Stomach (tissue), 9 donors: ENCODE data around the gene VILL. TPM values are rescaled to one million over a fixed set of nuclear protein-coding genes. Genes with fewer than 3 reads are reported as not detected.
A peak's percentile ranks its signal among the peaks of the same experiment; 100 is the strongest.

Experiments used
- DNase-seq, 2 donors: peaks; one replicate each; pipeline versions ENCODE4 v3.0.0 to v3.0.0-alpha.2; 2013 to 2019
- H3K27ac ChIP-seq, 5 donors: fragments of 200-600 bp in 4 of 5; sonication (generic) in 4 of 5; one replicate each; pipeline ENCODE4 v1.5.1; 2013 to 2019; ENCODE audit warnings: mild to moderate bottlenecking in 1 of 5, moderate library complexity in 1 of 5
- H3K27me3 ChIP-seq, 3 donors: fragments of 200-600 bp; sonication (generic); one replicate each; pipeline ENCODE4 v1.5.1; 2017 to 2019; ENCODE audit warnings: mixed run types in 1 of 3
- H3K36me3 ChIP-seq, 4 donors: fragments of 200-600 bp; sonication (generic); 1 replicate in 3 of 4; 2 replicates in 1 of 4; pipeline ENCODE4 v1.5.1; 2016 to 2019
- H3K4me1 ChIP-seq, 4 donors: fragments of 200-600 bp; sonication (generic); one replicate each; pipeline ENCODE4 v1.5.1; 2016 to 2019
- H3K4me3 ChIP-seq, 4 donors: fragments of 200-600 bp; sonication (generic) in 3 of 4; one replicate each; pipeline ENCODE4 v1.5.1; 2016 to 2019; ENCODE audit warnings: mild to moderate bottlenecking in 1 of 4
- H3K9me3 ChIP-seq, 4 donors: fragments of 200-600 bp; sonication (generic); one replicate each; pipeline ENCODE4 v1.5.1; 2016 to 2019
- CTCF ChIP-seq, 7 experiments: fragments of 450-650 bp in 4 of 7; fragments of 200-600 bp in 3 of 7; sonication (generic) in 3 of 7; IDR thresholded peaks; one replicate each; pipeline ENCODE4 v1.5.1; 2016 to 2019; ENCODE audit warnings: antibody characterized with exemption in 7 of 7, control low read depth in 2 of 7, mild to moderate bottlenecking in 1 of 7
- EP300 ChIP-seq: sonication (generic); formaldehyde crosslinking; IDR thresholded peaks from one replicate; pipeline ENCODE4 v1.6.1; 2017; ENCODE audit warnings: antibody characterized with exemption
- POLR2A ChIP-seq, 4 donors: fragments of 450-650 bp; IDR thresholded peaks; one replicate each; pipeline ENCODE4 v1.6.1; 2016; ENCODE audit warnings: antibody characterized with exemption in 4 of 4, control low read depth in 2 of 4, mild to moderate bottlenecking in 1 of 4, moderate library complexity in 1 of 4
- POLR2AphosphoS5 ChIP-seq, 3 donors: sonication (generic); formaldehyde crosslinking; IDR thresholded peaks; one replicate each; pipeline ENCODE4 v1.6.1; 2016; ENCODE audit warnings: antibody characterized with exemption in 3 of 3
- WGBS, 5 donors: extraction: QIAGEN DNeasy Blood & Tissue Kit in 3 of 5; methylation state at CpG; one replicate each; pipeline versions ENCODE4 v1.1.5 to v1.1.7; 2013 to 2018; 5-methylcytosine and 5-hydroxymethylcytosine counted together
- intact Hi-C: fragments of 100-400 bp; cut with DNase I; formaldehyde crosslinking; loops from one replicate; pipeline ENCODE4 v1.15.1; 2023; ENCODE audit warnings: low total_unique reads
- polyA plus RNA-seq, 3 donors: library from polyadenylated mRNA; stranded (reverse); fragments of 200-250 nt; gene quantifications; one replicate each; pipeline ENCODE4 v1.2.3, GENCODE V29; 2013
- total RNA-seq, 5 donors: library from RNA; depleted of rRNA; stranded (reverse); fragments of >200 nt; gene quantifications; one replicate each; pipeline versions ENCODE4 v1.1.0 to v1.2.3, GENCODE V29; 2014 to 2016
- donor health status: healthy with polysubstance abuse.
- donor health status: Bipolar disorder and iron deficiency.
- donor health status: healthy.

Gene VILL
- total and polyA plus RNA-seq, 8 donors, result 24.1 to 202 (median 84.2) TPM

GRCh38 chr3:38022896-38023709 lies 32.5 kb downstream of the VILL start:
- WGBS, 5 donors, result 74 to 84% (median 77%) methylated on average over 6 of the region's 6 CpGs
- H3K4me1 ChIP-seq, result peaks cover 16 to 39% (median 35%) of the 10 kb centered on the region in 4 donors
- peak overlapping the region in 3 of 5 donors; percentile 94 to 97 (median 95) for H3K27ac ChIP-seq
- TF ChIP-seq POLR2AphosphoS5 (IDR thresholded peaks at IDR 0.05) (no peak), POLR2A (IDR thresholded peaks at IDR 0.05) (no peak), CTCF (IDR thresholded peaks at IDR 0.05) (no peak), EP300 (no peak)
- H3K27me3 ChIP-seq, result no peaks in the 10 kb centered on the region
- peaks cover 0 to 23% (median 21%) of the 10 kb centered on the region in 4 donors for H3K36me3 ChIP-seq
- intact Hi-C loops, result no loop called here
- peak overlapping the region in 1 of 4 donors; percentile 70 for H3K4me3 ChIP-seq
- no peak for DNase-seq
- H3K9me3 ChIP-seq, result no peaks in the 10 kb centered on the region

GRCh38 chr3:38026856-38027255 lies 36.3 kb downstream of the VILL start:
- DNase-seq, result no peak
- TF ChIP-seq EP300, result no peak
- no peak for TF ChIP-seq CTCF (IDR thresholded peaks at IDR 0.05)
- TF ChIP-seq POLR2AphosphoS5 (IDR thresholded peaks at IDR 0.05), result no peak
- TF ChIP-seq POLR2A (IDR thresholded peaks at IDR 0.05), result no peak
- Histone ChIP-seq H3K36me3 (no peaks in the 10 kb centered on the region), H3K9me3 (no peaks in the 10 kb centered on the region), H3K27ac (peak overlapping the region in 1 of 5 donors; percentile 95), H3K27me3 (peaks cover 0 to 23% (median 0%) of the 10 kb centered on the region in 3 donors), H3K4me3 (no peak overlapping the region), H3K4me1 (peaks cover 36 to 75% (median 60%) of the 10 kb centered on the region in 4 donors)
- 68 to 94% (median 75%) methylated on average over 4 of the region's 4 CpGs for WGBS, 5 donors
- intact Hi-C loops, result no loop called here

GRCh38 chr3:38027466-38028465 lies 37.2 kb downstream of the VILL start:
- TF ChIP-seq POLR2AphosphoS5 (IDR thresholded peaks at IDR 0.05) (no peak), POLR2A (IDR thresholded peaks at IDR 0.05) (no peak), EP300 (no peak), CTCF (IDR thresholded peaks at IDR 0.05) (no peak)
- H3K4me1 ChIP-seq, result peaks cover 36 to 72% (median 57%) of the 10 kb centered on the region in 4 donors
- peaks cover 0 to 23% (median 0%) of the 10 kb centered on the region in 3 donors for H3K27me3 ChIP-seq
- H3K4me3 ChIP-seq, result no peak overlapping the region
- WGBS, 5 donors, result 85 to 90% (median 87%) methylated on average over 5 to 6 of the region's 6 CpGs
- H3K9me3 ChIP-seq, result no peaks in the 10 kb centered on the region
- H3K36me3 ChIP-seq, result no peaks in the 10 kb centered on the region
- H3K27ac ChIP-seq, result peak overlapping the region in 4 of 5 donors; percentile 68 to 91 (median 82)
- intact Hi-C loops, result no loop called here
- no peak for DNase-seq
